Neural progenitor cell (in vitro differentiated cells): ENCODE measurements around the gene PLEK. TPM values are rescaled to one million over a fixed set of nuclear protein-coding genes. Genes with fewer than 3 reads are reported as not detected.

ENCODE experiments used
- DNase-seq: peaks from one replicate; pipeline ENCODE4 v3.0.0-alpha.2; 2016; ENCODE audit warnings: low spot score
- H2AFZ ChIP-seq: fragments of 200-600 bp; sonication (generic); replicated peaks from 2 replicates; pipeline ENCODE4 v1.6.1; 2016; ENCODE audit warnings: antibody characterized with exemption
- H3F3A ChIP-seq: fragments of 200-600 bp; sonication (generic); 2 replicates; pipeline ENCODE4 v1.6.1; 2016; ENCODE audit warnings: antibody characterized with exemption, low read depth
- H3K27ac ChIP-seq: fragments of 200-600 bp; sonication (generic); 2 replicates; pipeline ENCODE4 v1.5.1; 2016; ENCODE audit warnings: mild to moderate bottlenecking
- H3K27me3 ChIP-seq: fragments of 200-600 bp; sonication (generic); 2 replicates; pipeline ENCODE4 v1.6.1; 2016; ENCODE audit warnings: mild to moderate bottlenecking, moderate library complexity
- H3K36me3 ChIP-seq: fragments of 200-600 bp; sonication (generic); 2 replicates; pipeline ENCODE4 v1.5.1; 2016
- H3K4me1 ChIP-seq: fragments of 200-600 bp; sonication (generic); 2 replicates; pipeline ENCODE4 v1.6.1; 2016; ENCODE audit warnings: mixed run types
- H3K4me2 ChIP-seq: fragments of 200-600 bp; sonication (generic); 2 replicates; pipeline ENCODE4 v1.6.1; 2016
- H3K4me3 ChIP-seq: fragments of 200-600 bp; sonication (generic); 2 replicates; pipeline ENCODE4 v1.5.1; 2016
- H3K79me2 ChIP-seq: fragments of 200-600 bp; sonication (generic); 2 replicates; pipeline ENCODE4 v1.6.1; 2016; ENCODE audit warnings: low read depth
- H3K9ac ChIP-seq: fragments of 200-600 bp; sonication (generic); 2 replicates; pipeline ENCODE4 v1.6.1; 2016
- H3K9me3 ChIP-seq: fragments of 200-600 bp; sonication (generic); 2 replicates; pipeline ENCODE4 v1.5.1; 2016; ENCODE audit warnings: low read depth
- H4K20me1 ChIP-seq: fragments of 200-600 bp; sonication (generic); 2 replicates; pipeline ENCODE4 v1.6.1; 2016; ENCODE audit warnings: low read depth
- H3K27ac Mint-ChIP-seq: 3 replicates; pipeline ENCODE4 v1.8.0; 2021; ENCODE audit warnings: mixed read lengths
- H3K27me3 Mint-ChIP-seq: 2 replicates; pipeline ENCODE4 v1.8.0; 2022; ENCODE audit warnings: low read depth, mild to moderate bottlenecking, inconsistent platforms, moderate library complexity, mixed read lengths; ENCODE audit not compliant: insufficient read depth
- H3K36me3 Mint-ChIP-seq: 3 replicates; pipeline ENCODE4 v1.8.0; 2021; ENCODE audit warnings: mixed read lengths
- H3K4me1 Mint-ChIP-seq: 3 replicates; pipeline ENCODE4 v1.8.0; 2021; ENCODE audit warnings: mixed read lengths
- H3K4me3 Mint-ChIP-seq: 3 replicates; pipeline ENCODE4 v1.8.0; 2021; ENCODE audit warnings: mild to moderate bottlenecking, moderate library complexity, mixed read lengths
- H3K9me3 Mint-ChIP-seq: 3 replicates; pipeline ENCODE4 v1.8.0; 2020; ENCODE audit warnings: mixed read lengths
- EZH2 ChIP-seq: fragments of 200-600 bp; sonication (generic); IDR thresholded peaks from 2 replicates; pipeline ENCODE4 v1.6.1; 2017; ENCODE audit warnings: antibody characterized with exemption, mild to moderate bottlenecking, moderate library complexity
- EZH2phosphoT487 ChIP-seq: fragments of 200-600 bp; sonication (generic); IDR thresholded peaks from 2 replicates; pipeline ENCODE4 v1.6.1; 2017; ENCODE audit warnings: antibody characterized with exemption
- total RNA-seq: library from RNA; depleted of rRNA; stranded (reverse); fragments of >200 nt; gene quantifications from 2 replicates; pipeline ENCODE4 v1.2.3, GENCODE V29; 2015; ENCODE audit warnings: low replicate concordance
- TF ChIP-seq, protein P1 (sequence below): fragments of 200-600 bp; sonication (generic); IDR thresholded peaks from 2 replicates; pipeline ENCODE4 v1.5.1; 2017; ENCODE audit warnings: antibody characterized with exemption, mild to moderate bottlenecking

Gene PLEK
- total RNA-seq, 1 donor from 2014 or later: not detected

DNA sequence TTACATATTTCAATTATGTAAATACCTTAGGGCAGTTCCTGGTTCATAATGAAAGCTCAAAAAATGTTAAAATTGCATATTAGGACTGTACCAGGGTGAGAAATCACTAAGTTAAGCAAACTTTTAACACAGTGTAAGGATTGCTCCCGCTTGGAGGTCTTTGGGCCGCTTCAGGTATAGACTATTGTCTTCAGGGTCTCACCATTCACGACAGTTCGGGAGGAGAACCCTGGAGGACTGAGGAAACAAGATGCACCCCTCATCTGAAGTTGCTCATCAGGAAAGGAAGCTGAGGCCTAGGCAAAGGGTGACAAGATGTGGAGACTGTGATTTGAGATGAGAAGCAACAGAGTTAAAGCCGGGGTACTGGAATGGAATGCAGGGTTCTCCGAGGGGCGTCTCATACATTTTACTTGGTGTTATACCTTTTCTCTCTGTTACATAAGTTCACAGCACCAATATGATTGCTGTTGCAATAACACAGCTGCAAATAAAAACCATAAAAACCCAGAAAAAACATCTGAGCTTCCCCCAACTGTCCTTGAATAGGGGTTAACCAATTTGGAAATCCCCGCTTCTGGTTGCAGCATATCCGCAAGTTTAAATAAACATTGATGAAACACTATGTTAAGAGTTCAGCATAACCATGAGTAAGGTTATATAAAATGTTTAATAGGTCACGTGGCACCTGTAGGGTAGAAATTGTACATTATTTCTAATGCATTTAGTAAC, 61.9 kb downstream of the PLEK start:
- Histone ChIP-seq H4K20me1 (no peaks in the 10 kb centered on the region), H3K27ac (no peak overlapping the region), H3K4me1 (no peaks in the 10 kb centered on the region), H3F3A (no peaks in the 10 kb centered on the region), H2AFZ (no peak overlapping the region), H3K27me3 (no peaks in the 10 kb centered on the region), H3K4me2 (no peak overlapping the region), H3K36me3 (no peaks in the 10 kb centered on the region), H3K9me3 (no peaks in the 10 kb centered on the region), H3K4me3 (no peak overlapping the region), H3K9ac (no peak overlapping the region), H3K79me2 (no peaks in the 10 kb centered on the region)
- DNase-seq: no peak
- no peaks in the 10 kb centered on the region for H3K4me1 Mint-ChIP-seq
- H3K27me3 Mint-ChIP-seq: no peaks in the 10 kb centered on the region
- no peaks in the 10 kb centered on the region for H3K9me3 Mint-ChIP-seq
- no peaks in the 10 kb centered on the region for H3K36me3 Mint-ChIP-seq
- TF ChIP-seq EZH2 (no peak), EZH2phosphoT487 (no peak)
- TF ChIP-seq, protein P1, sequence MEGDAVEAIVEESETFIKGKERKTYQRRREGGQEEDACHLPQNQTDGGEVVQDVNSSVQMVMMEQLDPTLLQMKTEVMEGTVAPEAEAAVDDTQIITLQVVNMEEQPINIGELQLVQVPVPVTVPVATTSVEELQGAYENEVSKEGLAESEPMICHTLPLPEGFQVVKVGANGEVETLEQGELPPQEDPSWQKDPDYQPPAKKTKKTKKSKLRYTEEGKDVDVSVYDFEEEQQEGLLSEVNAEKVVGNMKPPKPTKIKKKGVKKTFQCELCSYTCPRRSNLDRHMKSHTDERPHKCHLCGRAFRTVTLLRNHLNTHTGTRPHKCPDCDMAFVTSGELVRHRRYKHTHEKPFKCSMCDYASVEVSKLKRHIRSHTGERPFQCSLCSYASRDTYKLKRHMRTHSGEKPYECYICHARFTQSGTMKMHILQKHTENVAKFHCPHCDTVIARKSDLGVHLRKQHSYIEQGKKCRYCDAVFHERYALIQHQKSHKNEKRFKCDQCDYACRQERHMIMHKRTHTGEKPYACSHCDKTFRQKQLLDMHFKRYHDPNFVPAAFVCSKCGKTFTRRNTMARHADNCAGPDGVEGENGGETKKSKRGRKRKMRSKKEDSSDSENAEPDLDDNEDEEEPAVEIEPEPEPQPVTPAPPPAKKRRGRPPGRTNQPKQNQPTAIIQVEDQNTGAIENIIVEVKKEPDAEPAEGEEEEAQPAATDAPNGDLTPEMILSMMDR: no peak
- no peak overlapping the region for H3K4me3 Mint-ChIP-seq
- no peak overlapping the region for H3K27ac Mint-ChIP-seq

DNA sequence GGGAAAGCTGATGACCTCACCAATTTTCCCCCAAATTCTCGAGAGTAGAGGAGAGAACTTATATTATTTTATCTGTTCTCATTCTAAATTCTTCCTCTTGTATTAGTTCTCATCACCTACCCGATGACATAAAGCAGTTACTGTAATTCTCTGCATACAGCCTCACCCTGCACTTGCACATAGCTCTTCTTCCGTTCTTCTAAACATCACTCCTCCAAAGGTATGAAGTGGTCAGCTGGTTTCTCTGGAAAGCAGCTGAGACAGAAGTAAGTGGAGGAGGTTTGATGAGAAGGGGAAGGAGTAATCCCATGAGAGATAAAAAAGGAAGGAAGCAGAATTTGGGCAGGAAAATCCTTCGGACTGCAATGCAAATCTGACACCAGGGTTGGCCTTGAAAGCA, 63.0 kb downstream of the PLEK start:
- no peak overlapping the region for H3K27ac ChIP-seq
- H2AFZ ChIP-seq: no peak overlapping the region
- H3K79me2 ChIP-seq: no peaks in the 10 kb centered on the region
- Mint-ChIP-seq H3K27ac (no peak overlapping the region), H3K4me3 (no peak overlapping the region), H3K9me3 (no peaks in the 10 kb centered on the region), H3K36me3 (no peaks in the 10 kb centered on the region), H3K27me3 (no peaks in the 10 kb centered on the region), H3K4me1 (no peaks in the 10 kb centered on the region)
- TF ChIP-seq EZH2 (no peak), EZH2phosphoT487 (no peak)
- TF ChIP-seq, protein P1: no peak
- H3K4me1 ChIP-seq: no peaks in the 10 kb centered on the region
- H3K4me3 ChIP-seq: no peak overlapping the region
- no peak overlapping the region for H3K4me2 ChIP-seq
- no peaks in the 10 kb centered on the region for H3K9me3 ChIP-seq
- no peak overlapping the region for H3K9ac ChIP-seq
- H4K20me1 ChIP-seq: no peaks in the 10 kb centered on the region
- DNase-seq: no peak
- H3K36me3 ChIP-seq: no peaks in the 10 kb centered on the region
- H3F3A ChIP-seq: no peaks in the 10 kb centered on the region
- H3K27me3 ChIP-seq: no peaks in the 10 kb centered on the region

DNA sequence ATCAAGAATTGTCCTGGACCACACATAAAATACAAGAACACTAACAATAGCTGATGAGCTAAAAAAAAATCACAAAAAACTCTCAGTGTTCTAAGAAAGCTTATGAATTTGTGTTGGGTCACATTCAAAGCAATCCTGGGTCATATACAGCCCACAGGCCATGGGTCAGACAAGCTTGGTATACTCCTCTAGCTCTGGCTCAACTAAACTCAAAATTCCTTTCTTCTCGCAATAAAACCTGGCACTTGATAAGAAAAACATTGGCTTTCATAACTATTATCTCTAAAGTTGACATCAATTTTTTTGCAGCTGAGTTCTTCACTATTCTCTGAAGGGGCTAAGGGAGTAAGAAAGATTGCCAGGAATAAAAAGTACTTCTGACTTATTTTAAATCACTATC, 63.7 kb downstream of the PLEK start:
- Histone ChIP-seq H3K4me2 (no peak overlapping the region), H3K4me3 (no peak overlapping the region), H3K4me1 (no peaks in the 10 kb centered on the region), H3K36me3 (no peaks in the 10 kb centered on the region), H3K27me3 (no peaks in the 10 kb centered on the region), H3K27ac (no peak overlapping the region), H3K9ac (no peak overlapping the region), H4K20me1 (no peaks in the 10 kb centered on the region), H3K9me3 (no peaks in the 10 kb centered on the region), H3K79me2 (no peaks in the 10 kb centered on the region), H2AFZ (no peak overlapping the region), H3F3A (no peaks in the 10 kb centered on the region)
- no peaks in the 10 kb centered on the region for H3K4me1 Mint-ChIP-seq
- no peaks in the 10 kb centered on the region for H3K27me3 Mint-ChIP-seq
- no peaks in the 10 kb centered on the region for H3K9me3 Mint-ChIP-seq
- H3K4me3 Mint-ChIP-seq: no peak overlapping the region
- DNase-seq: no peak
- no peak for TF ChIP-seq EZH2phosphoT487
- TF ChIP-seq, protein P1: no peak
- TF ChIP-seq EZH2: no peak
- H3K27ac Mint-ChIP-seq: no peak overlapping the region
- H3K36me3 Mint-ChIP-seq: no peaks in the 10 kb centered on the region
